ENCODE measurements around the gene EFHD2.

GRCh38 chr1:15390667-15391066 lies 19.0 kb upstream of the EFHD2 start:
- TF ChIP-seq ISL1 (CRISPR knock-in tag; IDR thresholded peaks at IDR 0.05) (no peak), ZC3H10 (CRISPR knock-in tag; IDR thresholded peaks at IDR 0.05) (no peak), RARB (CRISPR knock-in tag; IDR thresholded peaks at IDR 0.05) (no peak), BACH2 (CRISPR knock-in tag; IDR thresholded peaks at IDR 0.05; ENCODE audit: borderline replicate concordance) (no peak), POU6F1 (CRISPR knock-in tag; IDR thresholded peaks at IDR 0.05; ENCODE audit: borderline replicate concordance, low read depth) (no peak), ARNTL (CRISPR knock-in tag; IDR thresholded peaks at IDR 0.05; ENCODE audit: borderline replicate concordance, low read depth) (no peak), ZFP30 (CRISPR knock-in tag; IDR thresholded peaks at IDR 0.05) (no peak), TSHZ2 (CRISPR knock-in tag; IDR thresholded peaks at IDR 0.05) (no peak), ZFP3 (CRISPR knock-in tag; IDR thresholded peaks at IDR 0.05) (no peak)
- TF ChIP-seq, protein P1, sequence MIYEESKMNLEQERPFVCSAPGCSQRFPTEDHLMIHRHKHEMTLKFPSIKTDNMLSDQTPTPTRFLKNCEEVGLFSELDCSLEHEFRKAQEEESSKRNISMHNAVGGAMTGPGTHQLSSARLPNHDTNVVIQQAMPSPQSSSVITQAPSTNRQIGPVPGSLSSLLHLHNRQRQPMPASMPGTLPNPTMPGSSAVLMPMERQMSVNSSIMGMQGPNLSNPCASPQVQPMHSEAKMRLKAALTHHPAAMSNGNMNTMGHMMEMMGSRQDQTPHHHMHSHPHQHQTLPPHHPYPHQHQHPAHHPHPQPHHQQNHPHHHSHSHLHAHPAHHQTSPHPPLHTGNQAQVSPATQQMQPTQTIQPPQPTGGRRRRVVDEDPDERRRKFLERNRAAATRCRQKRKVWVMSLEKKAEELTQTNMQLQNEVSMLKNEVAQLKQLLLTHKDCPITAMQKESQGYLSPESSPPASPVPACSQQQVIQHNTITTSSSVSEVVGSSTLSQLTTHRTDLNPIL (CRISPR knock-in tag; IDR thresholded peaks at IDR 0.05; ENCODE audit: low read depth), result no peak

All from SK-N-SH treated with all-trans-retinoic acid at 6 μM for 48 hours (cell line).